ENCODE results near the gene ACSL6. TPM values are rescaled to one million over a fixed set of nuclear protein-coding genes. Genes with fewer than 3 reads are reported as not detected.

Gene ACSL6
- total RNA-seq, 1 donor from 2014 or later = 0.35 TPM

DNA sequence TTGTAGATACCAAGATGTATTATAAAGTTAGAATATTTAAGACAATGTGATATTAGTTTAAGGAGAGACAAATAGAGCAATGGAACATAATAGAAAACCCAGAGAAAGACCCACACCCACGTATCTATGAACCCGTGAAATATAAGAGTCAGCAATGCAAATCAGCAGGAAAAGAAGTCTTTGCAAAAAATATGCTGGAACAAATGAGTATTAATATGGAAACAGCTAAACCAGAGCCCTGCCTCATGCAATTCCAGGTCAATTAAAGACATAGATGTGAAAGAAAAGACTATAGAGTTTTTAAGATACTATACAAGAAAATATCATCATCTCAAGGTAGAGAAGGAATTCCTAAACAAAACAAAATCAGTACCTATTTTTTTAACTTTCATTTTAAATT is 25.9 kb upstream of the ACSL6 start:
- DNase-seq (ENCODE audit: low read depth) = no peak
- TF ChIP-seq, protein P1, sequence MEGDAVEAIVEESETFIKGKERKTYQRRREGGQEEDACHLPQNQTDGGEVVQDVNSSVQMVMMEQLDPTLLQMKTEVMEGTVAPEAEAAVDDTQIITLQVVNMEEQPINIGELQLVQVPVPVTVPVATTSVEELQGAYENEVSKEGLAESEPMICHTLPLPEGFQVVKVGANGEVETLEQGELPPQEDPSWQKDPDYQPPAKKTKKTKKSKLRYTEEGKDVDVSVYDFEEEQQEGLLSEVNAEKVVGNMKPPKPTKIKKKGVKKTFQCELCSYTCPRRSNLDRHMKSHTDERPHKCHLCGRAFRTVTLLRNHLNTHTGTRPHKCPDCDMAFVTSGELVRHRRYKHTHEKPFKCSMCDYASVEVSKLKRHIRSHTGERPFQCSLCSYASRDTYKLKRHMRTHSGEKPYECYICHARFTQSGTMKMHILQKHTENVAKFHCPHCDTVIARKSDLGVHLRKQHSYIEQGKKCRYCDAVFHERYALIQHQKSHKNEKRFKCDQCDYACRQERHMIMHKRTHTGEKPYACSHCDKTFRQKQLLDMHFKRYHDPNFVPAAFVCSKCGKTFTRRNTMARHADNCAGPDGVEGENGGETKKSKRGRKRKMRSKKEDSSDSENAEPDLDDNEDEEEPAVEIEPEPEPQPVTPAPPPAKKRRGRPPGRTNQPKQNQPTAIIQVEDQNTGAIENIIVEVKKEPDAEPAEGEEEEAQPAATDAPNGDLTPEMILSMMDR (conservative IDR thresholded peaks at IDR 0.05; ENCODE audit: low read depth, low read length) = no peak
- no peak overlapping the region for H3K4me3 ChIP-seq (ENCODE audit: low read depth, low read length)

DNA sequence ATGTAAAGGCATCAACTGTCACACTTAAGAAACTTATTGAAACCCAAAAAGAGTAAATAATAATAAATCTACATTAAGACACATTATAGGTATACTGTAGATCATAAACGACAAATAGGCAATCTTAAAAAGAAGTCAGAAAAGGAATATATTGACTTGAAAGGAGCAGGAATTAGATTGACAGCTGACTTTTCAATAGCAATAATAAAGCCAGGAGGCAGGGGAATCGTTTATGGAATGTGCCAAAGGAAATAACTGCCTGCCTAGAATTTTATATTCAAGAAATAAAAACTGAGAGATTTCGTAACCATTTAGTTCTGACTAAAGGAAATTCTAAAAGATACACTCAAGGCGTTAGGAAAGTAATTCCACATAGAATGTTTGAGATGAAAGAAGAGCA is 21.7 kb upstream of the ACSL6 start:
- TF ChIP-seq, protein P1 (conservative IDR thresholded peaks at IDR 0.05; ENCODE audit: low read depth, low read length) = no peak
- no peak overlapping the region for H3K4me3 ChIP-seq (ENCODE audit: low read depth, low read length)
- DNase-seq (ENCODE audit: low read depth) = no peak

DNA sequence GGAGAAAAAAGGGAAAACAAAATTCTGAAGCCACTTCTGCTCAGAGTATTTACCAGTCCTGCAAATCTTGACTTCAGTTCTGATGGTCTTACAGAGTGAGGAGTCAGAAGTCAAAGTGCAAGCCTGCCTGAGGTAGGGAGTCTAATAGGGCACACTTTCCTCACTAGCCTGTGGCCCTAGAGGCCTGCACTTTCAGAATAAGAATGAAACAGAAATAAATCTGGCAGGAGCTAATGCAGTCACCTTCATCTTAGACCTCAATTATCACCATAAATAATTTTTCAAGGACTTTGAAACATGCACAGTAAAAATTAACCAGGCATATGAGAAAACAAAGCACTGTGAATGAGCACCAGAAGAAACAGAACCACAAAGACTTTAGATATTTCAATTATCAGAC is 20.7 kb upstream of the ACSL6 start:
- no peak overlapping the region for H3K4me3 ChIP-seq (ENCODE audit: low read depth, low read length)
- no peak for DNase-seq (ENCODE audit: low read depth)
- TF ChIP-seq, protein P1 (conservative IDR thresholded peaks at IDR 0.05; ENCODE audit: low read depth, low read length) = no peak

DNA sequence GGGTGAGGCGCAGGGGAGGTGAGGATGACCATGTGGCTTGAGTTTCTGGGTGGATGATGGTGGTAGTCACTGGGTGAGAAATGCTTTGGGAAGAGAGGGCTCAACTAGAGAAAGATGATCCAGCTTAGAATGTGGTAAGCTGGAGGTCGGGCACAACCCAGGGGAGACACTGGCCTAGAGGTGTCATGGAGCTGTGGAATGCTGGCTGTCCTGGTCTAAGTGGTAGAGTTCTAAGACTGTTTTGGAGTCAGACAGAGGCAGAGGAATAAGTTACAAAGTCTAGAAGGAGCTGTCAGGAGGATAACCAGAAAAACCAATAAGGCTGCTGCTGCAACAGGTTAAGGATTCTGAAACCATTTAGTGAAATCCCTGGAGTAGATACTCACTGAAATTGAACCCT is 19.2 kb upstream of the ACSL6 start:
- H3K4me3 ChIP-seq (ENCODE audit: low read depth, low read length) = no peak overlapping the region
- TF ChIP-seq, protein P1 (conservative IDR thresholded peaks at IDR 0.05; ENCODE audit: low read depth, low read length) = no peak
- DNase-seq (ENCODE audit: low read depth) = no peak

DNA sequence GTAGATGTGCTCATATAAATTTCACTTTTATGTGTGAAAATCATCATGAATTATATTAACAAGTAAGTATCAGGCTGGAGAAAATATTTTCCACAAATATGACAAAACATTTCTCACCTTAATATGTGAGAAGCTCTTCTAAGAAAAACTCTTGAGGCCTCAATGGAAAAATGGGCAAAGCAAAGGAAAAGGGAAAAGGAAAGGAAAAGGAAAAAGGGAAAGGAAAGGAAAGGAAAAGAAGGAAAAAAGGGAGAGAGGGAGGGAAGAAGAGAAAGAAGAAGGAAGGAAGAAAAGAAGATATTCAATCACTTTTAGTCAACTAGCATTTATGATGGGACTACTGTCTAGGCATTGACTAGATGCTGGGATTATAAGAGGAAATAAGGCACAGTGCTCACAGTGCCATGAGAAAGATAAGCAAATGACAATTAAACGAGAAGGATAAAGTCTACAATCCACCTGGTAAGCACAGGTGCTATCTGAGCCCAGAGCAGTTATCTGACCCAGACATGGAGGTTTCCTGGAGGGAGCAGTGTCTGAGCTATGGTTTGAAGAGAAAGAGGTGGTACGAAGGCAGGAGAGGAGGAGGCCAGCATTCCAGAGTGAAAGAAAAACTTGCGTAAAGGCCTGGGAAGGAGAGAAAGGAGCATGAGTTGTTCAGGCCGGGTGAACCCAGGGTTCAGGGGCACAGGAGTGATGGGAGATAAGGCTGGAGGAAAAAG is 18.3 kb upstream of the ACSL6 start:
- no peak for DNase-seq (ENCODE audit: low read depth)
- no peak overlapping the region for H3K4me3 ChIP-seq (ENCODE audit: low read depth, low read length)
- TF ChIP-seq, protein P1 (conservative IDR thresholded peaks at IDR 0.05; ENCODE audit: low read depth, low read length) = no peak

DNA sequence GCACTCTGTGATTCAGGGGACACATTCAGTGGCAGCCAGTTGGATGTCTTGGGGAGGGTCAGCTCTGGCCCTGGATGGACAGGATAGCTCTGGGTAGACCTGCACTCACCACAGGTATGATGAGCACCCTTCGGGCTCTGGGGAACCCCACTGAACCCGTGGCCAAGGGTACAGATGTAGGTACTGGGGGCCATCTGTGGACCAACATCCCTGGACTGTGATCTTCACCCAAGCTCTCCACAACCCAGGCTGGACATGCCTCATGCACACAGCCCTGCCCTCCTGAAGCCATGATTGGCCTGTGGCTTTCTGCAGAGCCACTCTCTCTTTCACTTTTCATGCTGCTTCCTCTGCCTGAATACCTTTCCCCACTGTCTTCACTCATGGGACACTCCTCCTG is 15.6 kb upstream of the ACSL6 start:
- no peak for DNase-seq (ENCODE audit: low read depth)
- TF ChIP-seq, protein P1 (conservative IDR thresholded peaks at IDR 0.05; ENCODE audit: low read depth, low read length) = no peak
- H3K4me3 ChIP-seq (ENCODE audit: low read depth, low read length) = no peak overlapping the region

DNA sequence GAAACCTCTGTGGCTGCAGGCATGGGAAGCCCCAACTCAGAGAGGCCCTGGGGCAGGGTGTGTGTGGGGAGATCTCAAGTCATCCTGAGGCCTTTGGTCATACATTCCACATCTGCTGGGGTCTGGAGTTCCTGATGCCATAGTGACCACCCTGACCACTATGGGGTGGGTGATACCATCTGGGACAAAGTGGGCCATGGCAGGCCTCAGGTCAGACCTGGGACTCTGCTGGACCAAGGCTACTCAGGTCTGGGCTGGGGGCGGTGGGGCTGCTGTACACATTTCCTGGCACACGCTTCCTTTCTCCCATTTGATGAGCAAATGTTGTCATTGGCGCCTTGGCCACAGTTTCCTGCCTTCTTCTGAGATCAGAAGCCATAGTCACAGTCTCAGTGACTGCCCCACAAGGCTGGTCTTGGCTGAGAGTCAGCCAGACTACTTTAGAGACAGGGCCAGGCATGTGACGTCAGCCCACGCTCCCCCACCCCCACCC is 15.1 kb upstream of the ACSL6 start:
- TF ChIP-seq, protein P1 (conservative IDR thresholded peaks at IDR 0.05; ENCODE audit: low read depth, low read length) = no peak
- DNase-seq (ENCODE audit: low read depth) = no peak
- no peak overlapping the region for H3K4me3 ChIP-seq (ENCODE audit: low read depth, low read length)
